C4-2B (cell line): Measurements from ENCODE around the gene TMEM204.

ENCODE experiments used
- H3K27ac ChIP-seq: fragments of 450-650 bp; 2 replicates; pipeline ENCODE4 v1.5.1; 2017
- CTCF ChIP-seq: fragments of 450-650 bp; conservative IDR thresholded peaks from 2 replicates; pipeline ENCODE4 v1.5.1; 2017; ENCODE audit warnings: mild to moderate bottlenecking
- ZFX ChIP-seq: fragments of 450-650 bp; IDR thresholded peaks from 2 replicates; pipeline ENCODE4 v1.6.1; 2017

Gene TMEM204

GRCh38 chr16:1550069-1550468 lies 16.6 kb downstream of the TMEM204 start:
- H3K27ac ChIP-seq, result no peak overlapping the region

GRCh38 chr16:1550696-1551095 lies 17.2 kb downstream of the TMEM204 start:
- no peak for TF ChIP-seq CTCF
- TF ChIP-seq ZFX, result no peak
- no peak overlapping the region for H3K27ac ChIP-seq

More at GRCh38 chr16:1550069-1550468, 16.6 kb downstream of the TMEM204 start:
- TF ChIP-seq ZFX (no peak), CTCF (no peak)

- no peak overlapping the region for H3K27ac ChIP-seq
- TF ChIP-seq CTCF, result no peak
- TF ChIP-seq ZFX, result no peak
These were observed 17.7 kb downstream of the TMEM204 start for GRCh38 chr16:1551166-1551565.

GRCh38 chr16:1552129-1552528 lies 18.7 kb downstream of the TMEM204 start:
- TF ChIP-seq CTCF (no peak), ZFX (no peak)
- no peak overlapping the region for H3K27ac ChIP-seq

GRCh38 chr16:1553946-1554825 lies 20.7 kb downstream of the TMEM204 start:
- TF ChIP-seq CTCF (no peak), ZFX (no peak)
- H3K27ac ChIP-seq, result no peak overlapping the region

- H3K27ac ChIP-seq, result no peak overlapping the region
- no peak for TF ChIP-seq CTCF
- TF ChIP-seq ZFX, result no peak
These were observed 21.5 kb downstream of the TMEM204 start for GRCh38 chr16:1554826-1555445.

GRCh38 chr16:1556254-1556653 lies 22.8 kb downstream of the TMEM204 start:
- TF ChIP-seq CTCF, result no peak; the same call in 1 of the 2 replicates
- TF ChIP-seq ZFX, result no peak
- H3K27ac ChIP-seq, result peak overlapping the region; percentile 10; the same call in 1 of the 2 replicates
